Femur (tissue), 1 donor: ENCODE data around the gene GAPVD1.

ENCODE experiments used
- DNase-seq: peaks from one replicate; pipeline ENCODE4 v3.0.0-alpha.2; 2017

GAPVD1 gene

GRCh38 chr9:125323615-125324014, 62.0 kb downstream of the GAPVD1 start:
- no peak for DNase-seq

GRCh38 chr9:125325826-125326225, 64.2 kb downstream of the GAPVD1 start:
- no peak for DNase-seq

DNA sequence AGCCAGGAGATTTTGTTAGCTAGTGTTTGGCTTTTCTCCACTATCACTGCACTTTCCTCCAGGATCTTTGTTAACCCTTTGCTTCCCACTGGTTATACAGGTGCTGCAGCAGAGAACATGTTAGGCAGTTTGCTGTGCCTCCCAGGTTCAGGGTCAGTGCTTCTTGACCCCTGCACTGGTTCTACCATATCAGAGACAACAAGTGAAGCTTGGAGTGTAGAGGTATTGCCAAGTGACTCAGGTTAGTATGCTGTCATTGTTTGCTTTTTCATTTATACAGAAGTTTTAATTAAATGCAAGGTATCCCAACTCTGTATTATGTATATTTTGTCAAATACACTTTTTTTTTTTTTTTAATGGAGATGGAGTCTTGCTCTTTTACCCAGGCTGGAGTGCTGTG, 68.4 kb downstream of the GAPVD1 start:
- DNase-seq, result no peak

DNA sequence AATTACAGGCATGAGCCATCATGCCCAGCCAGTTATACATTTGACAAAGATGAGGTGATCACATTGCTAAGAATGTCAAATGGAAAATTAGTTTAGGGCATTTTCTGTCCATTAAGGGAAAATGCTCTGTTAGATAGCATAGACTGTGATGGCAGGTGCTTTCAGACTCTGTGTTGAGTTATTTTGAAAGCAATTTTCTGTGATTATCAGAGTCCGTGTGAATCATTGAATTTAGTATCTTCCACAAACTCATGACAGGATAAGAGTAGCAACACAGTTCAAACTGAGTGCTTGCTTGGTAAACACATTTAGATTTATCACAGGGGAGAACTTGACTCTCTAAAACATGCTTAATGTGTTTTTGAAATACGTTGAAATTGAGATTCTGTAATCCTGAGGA, 69.0 kb downstream of the GAPVD1 start:
- DNase-seq, result no peak

- DNase-seq, result no peak
Measured at GRCh38 chr9:125332527-125332926, 70.9 kb downstream of the GAPVD1 start.

DNA sequence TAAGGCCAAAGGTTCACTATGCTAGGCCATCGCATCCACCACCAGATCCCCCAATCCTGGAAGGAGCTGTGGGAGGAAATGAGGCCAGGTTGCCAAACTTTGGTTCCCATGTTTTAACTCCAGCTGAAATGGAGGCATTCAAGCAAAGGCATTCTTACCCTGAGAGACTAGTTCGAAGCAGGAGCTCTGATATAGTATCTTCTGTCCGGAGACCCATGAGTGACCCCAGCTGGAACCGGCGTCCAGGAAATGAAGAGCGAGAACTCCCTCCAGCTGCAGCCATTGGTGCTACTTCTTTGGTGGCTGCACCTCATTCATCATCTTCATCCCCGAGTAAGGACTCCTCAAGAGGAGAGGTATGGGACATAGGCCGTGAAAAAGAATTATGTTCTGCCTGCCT, 75.6 kb downstream of the GAPVD1 start:
- no peak for DNase-seq

GRCh38 chr9:125338929-125339328, 77.3 kb downstream of the GAPVD1 start:
- DNase-seq, result no peak

DNA sequence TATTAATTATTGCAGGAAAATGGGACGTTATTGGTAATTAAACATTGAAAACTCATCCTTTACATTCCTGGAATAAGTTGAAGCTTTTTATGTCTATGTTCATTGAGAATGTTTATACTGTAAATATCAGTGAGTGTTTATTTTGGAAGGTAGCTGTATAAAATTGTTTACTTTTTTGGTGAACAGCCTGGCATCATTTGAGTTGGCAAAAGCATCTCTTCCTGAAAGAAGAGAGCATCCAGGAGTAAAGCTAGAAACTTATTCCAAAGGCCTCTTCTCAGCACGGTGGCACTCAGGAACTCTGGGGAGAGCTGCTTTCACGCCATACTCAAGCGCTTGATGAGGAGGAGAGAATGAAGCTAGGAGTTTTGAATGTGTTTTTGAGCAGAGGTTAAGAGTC, 79.9 kb downstream of the GAPVD1 start:
- no peak for DNase-seq

GRCh38 chr9:125343518-125344275, 82.1 kb downstream of the GAPVD1 start:
- DNase-seq, result no peak

DNA sequence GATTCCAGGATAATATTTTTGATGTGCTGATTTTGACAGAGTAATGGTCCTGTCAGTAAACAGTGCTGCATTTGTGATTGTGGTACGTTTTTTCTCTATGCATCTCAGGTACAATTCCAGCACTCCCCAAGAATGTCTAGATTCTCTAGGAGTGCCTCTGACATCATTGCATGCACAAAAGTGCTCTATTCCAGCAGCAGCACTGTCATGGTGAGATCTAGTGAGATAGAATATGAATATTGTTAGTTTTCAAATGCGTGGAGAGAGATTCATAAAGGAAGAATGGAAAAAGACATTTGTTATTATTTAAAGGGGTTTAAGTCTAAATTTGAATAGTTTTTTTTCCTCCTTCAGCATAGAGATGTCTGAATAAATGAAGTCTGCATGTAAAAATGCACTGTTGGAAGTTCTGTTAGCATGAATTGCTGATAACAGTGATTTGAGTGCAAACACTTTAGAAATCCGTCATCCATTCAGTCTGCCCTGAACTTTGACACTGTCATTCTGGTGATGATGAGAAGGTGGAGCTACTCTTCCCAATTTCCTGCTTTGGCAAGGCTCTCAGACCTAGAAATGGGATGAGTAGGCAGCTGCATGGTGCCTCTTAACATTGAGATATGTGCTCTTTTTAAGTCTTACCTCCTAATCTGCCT, 84.6 kb downstream of the GAPVD1 start:
- no peak for DNase-seq

DNA sequence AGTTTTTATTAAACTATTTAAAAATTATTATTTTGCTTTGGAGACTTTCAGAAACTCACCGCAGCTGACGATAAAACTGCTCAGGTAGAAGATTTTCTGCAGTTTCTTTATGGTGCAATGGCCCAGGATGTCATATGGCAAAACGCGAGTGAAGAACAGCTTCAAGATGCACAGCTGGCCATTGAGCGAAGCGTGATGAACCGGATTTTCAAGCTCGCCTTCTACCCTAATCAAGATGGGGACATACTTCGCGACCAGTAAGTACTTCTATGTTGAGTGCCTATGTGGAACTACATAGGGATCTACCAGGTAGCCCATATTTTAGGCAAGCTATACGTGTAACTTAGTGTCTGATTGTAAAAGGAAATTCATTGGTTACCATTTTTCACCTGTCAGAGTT, 94.0 kb downstream of the GAPVD1 start:
- no peak for DNase-seq

GRCh38 chr9:125356032-125356431, 94.4 kb downstream of the GAPVD1 start:
- no peak for DNase-seq

- DNase-seq, result no peak
Measured at GRCh38 chr9:125359011-125359410, 97.4 kb downstream of the GAPVD1 start.

DNA sequence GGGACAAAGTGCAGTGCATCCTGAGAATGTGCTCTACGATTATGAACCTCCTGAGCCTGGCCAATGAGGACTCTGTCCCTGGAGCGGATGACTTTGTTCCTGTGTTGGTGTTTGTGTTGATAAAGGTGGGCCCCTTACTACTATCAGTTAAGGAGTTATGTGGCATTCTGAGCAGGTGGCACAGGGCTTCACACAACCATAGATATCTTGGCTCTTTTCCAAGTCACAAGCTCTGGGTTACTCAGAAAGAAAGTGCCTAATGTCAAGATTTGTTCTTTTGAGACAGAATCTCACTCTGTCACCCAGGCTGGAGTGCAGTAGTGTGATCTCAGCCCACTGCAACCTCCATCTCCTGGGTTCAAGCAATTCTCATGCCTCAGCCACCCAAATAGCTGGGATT, 99.0 kb downstream of the GAPVD1 start:
- DNase-seq, result no peak

- DNase-seq, result no peak
Measured at GRCh38 chr9:125361837-125362531, 100.4 kb downstream of the GAPVD1 start.

DNA sequence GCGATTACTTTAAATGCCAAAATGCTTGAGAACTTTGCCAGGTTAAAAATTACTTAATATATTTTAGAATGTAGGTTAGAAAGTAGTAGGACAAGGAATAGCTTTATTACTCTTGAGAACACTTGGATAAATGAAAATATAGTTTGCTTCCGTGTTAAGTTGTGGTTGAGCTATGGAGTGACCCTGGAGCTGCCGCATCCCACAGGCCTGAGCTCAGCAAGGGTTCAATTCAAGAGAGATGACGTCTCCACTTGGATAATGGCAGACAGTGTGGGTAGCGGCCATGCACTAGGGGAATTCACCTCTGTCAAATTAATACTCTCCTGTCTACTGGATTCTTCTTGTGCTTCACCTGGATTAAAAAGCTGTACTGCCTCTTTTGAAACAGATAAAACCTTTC, 105.0 kb downstream of the GAPVD1 start:
- DNase-seq, result no peak

DNA sequence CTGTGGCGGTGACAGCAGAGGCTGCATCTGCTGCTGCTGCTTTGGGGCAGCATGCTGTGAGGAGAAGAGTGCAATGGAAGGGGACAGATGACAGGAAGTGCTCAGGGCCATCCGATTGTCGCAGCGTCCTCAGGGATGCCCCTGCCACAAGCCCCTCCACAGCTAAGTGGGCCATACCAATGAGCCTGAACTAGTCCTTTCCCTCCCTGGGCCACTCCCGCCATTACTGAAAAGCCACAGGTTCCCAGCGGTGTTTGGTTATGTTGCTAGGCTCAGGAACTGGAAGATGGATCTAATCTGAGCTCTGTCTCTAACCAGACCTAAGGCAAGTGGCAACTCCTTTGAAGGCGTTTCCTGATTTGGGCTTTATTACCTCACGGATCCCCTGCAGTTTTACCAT, 109.2 kb downstream of the GAPVD1 start:
- DNase-seq, result no peak

GRCh38 chr9:125372441-125373226, 111.0 kb downstream of the GAPVD1 start:
- no peak for DNase-seq

GRCh38 chr9:125374443-125375309, 113.0 kb downstream of the GAPVD1 start:
- DNase-seq, result peak; percentile 84

GRCh38 chr9:125375820-125376219, 114.2 kb downstream of the GAPVD1 start:
- DNase-seq, result no peak

GRCh38 chr9:125376261-125377226, 114.9 kb downstream of the GAPVD1 start:
- no peak for DNase-seq
